ENCODE results near the gene PPP1R3C. TPM values are rescaled to one million over a fixed set of nuclear protein-coding genes. Genes with fewer than 3 reads are reported as not detected.

The PPP1R3C gene
- polyA plus RNA-seq, 1 donor from 2014 or later = 0.51 TPM

DNA sequence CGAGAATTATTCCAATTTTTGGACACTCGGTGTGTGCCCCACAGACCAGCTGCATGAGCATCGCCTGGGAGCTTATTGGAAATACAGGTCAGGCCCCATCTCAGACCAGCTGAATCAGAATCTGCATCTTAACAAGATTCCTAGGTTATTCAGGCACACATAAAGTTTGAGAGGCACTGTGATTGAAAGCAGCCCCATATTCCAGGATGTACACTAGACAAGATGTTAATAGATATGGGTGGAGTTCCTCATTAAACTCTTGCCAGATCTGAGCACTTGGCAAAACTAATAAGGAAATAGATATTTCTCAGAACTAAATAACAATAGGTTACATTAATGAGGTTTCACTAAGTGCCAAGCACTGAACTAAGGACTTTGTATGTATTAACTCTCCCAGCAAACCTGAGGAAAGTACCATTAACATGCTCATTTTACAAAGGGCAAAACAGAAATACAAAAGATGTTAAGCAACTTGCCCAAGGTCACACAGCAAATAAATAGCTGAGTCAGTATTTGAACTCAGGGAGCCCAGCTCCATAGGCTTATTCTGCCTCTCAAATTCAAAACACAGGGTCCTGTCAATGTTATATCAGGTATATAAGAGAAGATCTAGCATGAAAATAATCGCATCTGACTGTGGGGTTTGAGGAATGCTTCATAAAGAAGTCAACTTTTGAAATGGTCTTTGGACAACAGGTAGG lies 29.9 kb downstream of the PPP1R3C start:
- no peaks in the 10 kb centered on the region for H3K36me3 ChIP-seq (ENCODE audit: insufficient read depth, low read length)
- no peaks in the 10 kb centered on the region for H4K20me1 ChIP-seq (ENCODE audit: insufficient read depth)
- no peaks in the 10 kb centered on the region for H3K27me3 ChIP-seq (ENCODE audit: insufficient read depth, low read depth, low read length)

DNA sequence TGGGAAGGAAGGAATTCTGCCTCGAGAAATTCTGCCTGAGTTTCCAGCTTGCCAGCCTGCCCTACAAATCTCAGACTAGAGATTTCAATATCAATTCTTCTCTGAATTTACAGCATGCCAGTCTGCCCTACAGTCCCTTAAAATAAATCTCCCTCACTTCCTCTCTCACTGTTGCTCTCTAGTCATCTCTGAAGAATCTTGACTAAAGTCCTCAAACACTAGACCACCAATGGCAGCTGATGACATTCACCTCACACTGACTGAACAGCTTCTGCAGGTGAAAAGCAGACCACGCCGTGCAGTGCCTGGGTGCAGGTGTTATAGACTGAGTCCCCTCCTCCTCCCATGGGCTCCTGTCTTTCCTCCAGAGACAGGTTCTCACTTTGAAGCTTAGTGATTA lies 30.4 kb downstream of the PPP1R3C start:
- Histone ChIP-seq H3K36me3 (ENCODE audit: insufficient read depth, low read length) (no peaks in the 10 kb centered on the region), H3K4me3 (ENCODE audit: low read length) (no peak overlapping the region)

More for the DNA sequence above, 29.9 kb downstream of the PPP1R3C start:
- TF ChIP-seq EZH2 (IDR thresholded peaks at IDR 0.05; ENCODE audit: borderline replicate concordance, insufficient read depth, low read length, poor library complexity, severe bottlenecking) (no peak), RAD21 (conservative IDR thresholded peaks at IDR 0.05) (no peak), TAF1 (IDR thresholded peaks at IDR 0.05; ENCODE audit: low read depth) (no peak), POLR2AphosphoS5 (IDR thresholded peaks at IDR 0.05) (no peak), MXI1 (conservative IDR thresholded peaks at IDR 0.05; ENCODE audit: poor library complexity, severe bottlenecking) (no peak), SMC3 (conservative IDR thresholded peaks at IDR 0.05; ENCODE audit: poor library complexity) (no peak), EP300 (conservative IDR thresholded peaks at IDR 0.05; ENCODE audit: poor library complexity, severe bottlenecking) (no peak)
- TF ChIP-seq, protein P1, sequence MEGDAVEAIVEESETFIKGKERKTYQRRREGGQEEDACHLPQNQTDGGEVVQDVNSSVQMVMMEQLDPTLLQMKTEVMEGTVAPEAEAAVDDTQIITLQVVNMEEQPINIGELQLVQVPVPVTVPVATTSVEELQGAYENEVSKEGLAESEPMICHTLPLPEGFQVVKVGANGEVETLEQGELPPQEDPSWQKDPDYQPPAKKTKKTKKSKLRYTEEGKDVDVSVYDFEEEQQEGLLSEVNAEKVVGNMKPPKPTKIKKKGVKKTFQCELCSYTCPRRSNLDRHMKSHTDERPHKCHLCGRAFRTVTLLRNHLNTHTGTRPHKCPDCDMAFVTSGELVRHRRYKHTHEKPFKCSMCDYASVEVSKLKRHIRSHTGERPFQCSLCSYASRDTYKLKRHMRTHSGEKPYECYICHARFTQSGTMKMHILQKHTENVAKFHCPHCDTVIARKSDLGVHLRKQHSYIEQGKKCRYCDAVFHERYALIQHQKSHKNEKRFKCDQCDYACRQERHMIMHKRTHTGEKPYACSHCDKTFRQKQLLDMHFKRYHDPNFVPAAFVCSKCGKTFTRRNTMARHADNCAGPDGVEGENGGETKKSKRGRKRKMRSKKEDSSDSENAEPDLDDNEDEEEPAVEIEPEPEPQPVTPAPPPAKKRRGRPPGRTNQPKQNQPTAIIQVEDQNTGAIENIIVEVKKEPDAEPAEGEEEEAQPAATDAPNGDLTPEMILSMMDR (IDR thresholded peaks at IDR 0.05; ENCODE audit: poor library complexity, severe bottlenecking) = no peak
- TF ChIP-seq, protein P2, sequence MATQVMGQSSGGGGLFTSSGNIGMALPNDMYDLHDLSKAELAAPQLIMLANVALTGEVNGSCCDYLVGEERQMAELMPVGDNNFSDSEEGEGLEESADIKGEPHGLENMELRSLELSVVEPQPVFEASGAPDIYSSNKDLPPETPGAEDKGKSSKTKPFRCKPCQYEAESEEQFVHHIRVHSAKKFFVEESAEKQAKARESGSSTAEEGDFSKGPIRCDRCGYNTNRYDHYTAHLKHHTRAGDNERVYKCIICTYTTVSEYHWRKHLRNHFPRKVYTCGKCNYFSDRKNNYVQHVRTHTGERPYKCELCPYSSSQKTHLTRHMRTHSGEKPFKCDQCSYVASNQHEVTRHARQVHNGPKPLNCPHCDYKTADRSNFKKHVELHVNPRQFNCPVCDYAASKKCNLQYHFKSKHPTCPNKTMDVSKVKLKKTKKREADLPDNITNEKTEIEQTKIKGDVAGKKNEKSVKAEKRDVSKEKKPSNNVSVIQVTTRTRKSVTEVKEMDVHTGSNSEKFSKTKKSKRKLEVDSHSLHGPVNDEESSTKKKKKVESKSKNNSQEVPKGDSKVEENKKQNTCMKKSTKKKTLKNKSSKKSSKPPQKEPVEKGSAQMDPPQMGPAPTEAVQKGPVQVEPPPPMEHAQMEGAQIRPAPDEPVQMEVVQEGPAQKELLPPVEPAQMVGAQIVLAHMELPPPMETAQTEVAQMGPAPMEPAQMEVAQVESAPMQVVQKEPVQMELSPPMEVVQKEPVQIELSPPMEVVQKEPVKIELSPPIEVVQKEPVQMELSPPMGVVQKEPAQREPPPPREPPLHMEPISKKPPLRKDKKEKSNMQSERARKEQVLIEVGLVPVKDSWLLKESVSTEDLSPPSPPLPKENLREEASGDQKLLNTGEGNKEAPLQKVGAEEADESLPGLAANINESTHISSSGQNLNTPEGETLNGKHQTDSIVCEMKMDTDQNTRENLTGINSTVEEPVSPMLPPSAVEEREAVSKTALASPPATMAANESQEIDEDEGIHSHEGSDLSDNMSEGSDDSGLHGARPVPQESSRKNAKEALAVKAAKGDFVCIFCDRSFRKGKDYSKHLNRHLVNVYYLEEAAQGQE (IDR thresholded peaks at IDR 0.05; ENCODE audit: borderline replicate concordance) = no peak
- Histone ChIP-seq H3K79me2 (replicated peaks; ENCODE audit: insufficient read depth, low read length) (no peaks in the 10 kb centered on the region), H2AFZ (ENCODE audit: low read depth, low read length) (no peak overlapping the region), H3K9me3 (ENCODE audit: low read length) (no peaks in the 10 kb centered on the region), H3K4me2 (ENCODE audit: low read length) (no peak overlapping the region), H3K4me3 (ENCODE audit: low read length) (no peak overlapping the region), H3K9me2 (ENCODE audit: insufficient read depth, low read length) (no peaks in the 10 kb centered on the region), H3K9ac (ENCODE audit: low read length) (no peak overlapping the region), H3F3A (ENCODE audit: insufficient read depth, low read length, poor library complexity, severe bottlenecking) (no peaks in the 10 kb centered on the region), H3K27ac (ENCODE audit: low read length) (no peak overlapping the region)

More for the DNA sequence above, 30.4 kb downstream of the PPP1R3C start:
- H3K27me3 ChIP-seq (ENCODE audit: insufficient read depth, low read depth, low read length) = no peaks in the 10 kb centered on the region
- H3K9me3 ChIP-seq (ENCODE audit: low read length) = no peaks in the 10 kb centered on the region
- H3K79me2 ChIP-seq (replicated peaks; ENCODE audit: insufficient read depth, low read length) = no peaks in the 10 kb centered on the region
- no peak overlapping the region for H3K27ac ChIP-seq (ENCODE audit: low read length)
- TF ChIP-seq EZH2 (IDR thresholded peaks at IDR 0.05; ENCODE audit: borderline replicate concordance, insufficient read depth, low read length, poor library complexity, severe bottlenecking) = no peak
- TF ChIP-seq MXI1 (conservative IDR thresholded peaks at IDR 0.05; ENCODE audit: poor library complexity, severe bottlenecking) = no peak
- TF ChIP-seq POLR2AphosphoS5 (IDR thresholded peaks at IDR 0.05) = no peak
- TF ChIP-seq TAF1 (IDR thresholded peaks at IDR 0.05; ENCODE audit: low read depth) = no peak
- TF ChIP-seq SMC3 (conservative IDR thresholded peaks at IDR 0.05; ENCODE audit: poor library complexity) = no peak
- no peaks in the 10 kb centered on the region for H4K20me1 ChIP-seq (ENCODE audit: insufficient read depth)
- no peaks in the 10 kb centered on the region for H3K9me2 ChIP-seq (ENCODE audit: insufficient read depth, low read length)
- H3F3A ChIP-seq (ENCODE audit: insufficient read depth, low read length, poor library complexity, severe bottlenecking) = no peaks in the 10 kb centered on the region
- H3K9ac ChIP-seq (ENCODE audit: low read length) = no peak overlapping the region
- no peak overlapping the region for H2AFZ ChIP-seq (ENCODE audit: low read depth, low read length)
- no peak overlapping the region for H3K4me2 ChIP-seq (ENCODE audit: low read length)
